ENCODE results near the gene ACTMAP.

Gene ACTMAP

GRCh38 chr19:40717880-40718773 lies 32.1 kb downstream of the ACTMAP start:
- no peak for DNase-seq

DNA sequence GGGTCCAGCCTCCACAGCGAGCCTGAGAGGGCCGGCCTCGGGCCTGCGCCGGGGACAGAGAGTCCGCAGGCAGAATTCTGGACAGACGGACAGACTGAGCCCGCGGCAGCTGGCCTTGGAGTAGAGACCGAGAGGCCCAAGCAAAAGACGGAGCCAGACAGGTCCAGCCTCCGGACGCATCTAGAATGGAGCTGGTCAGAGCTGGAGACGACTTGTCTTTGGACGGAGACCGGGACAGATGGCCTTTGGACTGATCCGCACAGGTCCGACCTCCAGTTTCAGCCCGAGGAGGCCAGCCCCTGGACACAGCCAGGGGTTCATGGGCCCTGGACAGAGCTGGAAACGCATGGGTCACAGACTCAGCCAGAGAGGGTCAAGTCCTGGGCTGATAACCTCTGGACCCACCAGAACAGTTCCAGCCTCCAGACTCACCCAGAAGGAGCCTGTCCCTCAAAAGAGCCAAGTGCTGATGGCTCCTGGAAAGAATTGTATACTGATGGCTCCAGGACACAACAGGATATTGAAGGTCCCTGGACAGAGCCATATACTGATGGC lies 32.9 kb downstream of the ACTMAP start:
- no peak for DNase-seq

GRCh38 chr19:40716482-40717324 lies 33.6 kb downstream of the ACTMAP start, which contains the start of the genes COQ8B and ITPKC:
Gene COQ8B, minus strand, starts transcription at chr19:40716886. Its CDS starts 2,254 bp downstream, at chr19:40714632.
Gene ITPKC, plus strand, starts transcription at chr19:40717112. Its CDS starts 24 bp downstream, at chr19:40717136.
- peak; percentile 61 for DNase-seq

GRCh38 chr19:40716031-40716481 lies 34.2 kb downstream of the ACTMAP start:
- no peak for DNase-seq

GRCh38 chr19:40714441-40715299 lies 35.6 kb downstream of the ACTMAP start:
- peak; percentile 56 for DNase-seq

- DNase-seq: no peak
These were observed 36.3 kb downstream of the ACTMAP start for GRCh38 chr19:40713939-40714338.

GRCh38 chr19:40709817-40710216 lies 40.5 kb downstream of the ACTMAP start:
- no peak for DNase-seq

GRCh38 chr19:40707615-40708014 lies 42.7 kb downstream of the ACTMAP start:
- no peak for DNase-seq

- DNase-seq: no peak
These were observed 44.2 kb downstream of the ACTMAP start for GRCh38 chr19:40705950-40706619.

GRCh38 chr19:40705362-40705651 lies 45.0 kb downstream of the ACTMAP start:
- no peak for DNase-seq

- DNase-seq: no peak
These were observed 45.6 kb downstream of the ACTMAP start for GRCh38 chr19:40704491-40705361.

DNA sequence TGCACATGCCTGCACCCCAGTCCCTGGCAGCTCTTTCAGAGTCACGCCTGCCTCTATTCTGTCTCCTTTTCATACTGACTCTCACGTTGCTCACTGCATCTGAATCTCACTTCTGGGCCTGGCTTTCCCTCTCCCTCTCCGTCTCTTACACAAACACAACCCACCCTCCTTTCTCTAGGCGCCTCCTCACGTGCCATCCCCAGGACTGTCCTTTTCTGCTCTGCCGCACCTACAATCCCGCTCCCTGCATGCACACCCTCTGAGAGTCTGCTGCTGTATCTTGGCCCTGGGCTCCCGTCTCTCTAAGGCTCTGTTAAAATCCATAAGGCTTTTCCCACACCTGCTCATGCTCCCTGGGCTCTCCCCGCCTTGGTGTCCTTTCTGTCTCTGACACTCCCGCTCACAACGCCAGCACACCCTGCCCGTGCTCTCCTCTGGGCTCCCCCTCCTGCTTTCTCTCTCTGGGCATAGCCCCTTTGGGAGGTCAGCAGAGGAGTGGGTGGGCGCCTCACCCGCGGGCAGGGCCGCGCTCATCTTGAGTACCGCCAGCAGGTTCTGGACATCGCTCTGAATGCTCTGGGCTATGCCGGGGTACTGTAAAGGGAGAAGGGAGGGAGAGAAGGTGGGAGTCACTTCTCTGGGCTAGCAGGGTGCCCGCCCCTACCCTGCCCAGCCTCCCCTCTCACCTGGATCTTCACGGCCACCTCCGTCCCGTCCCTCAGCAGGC lies 47.1 kb downstream of the ACTMAP start:
- DNase-seq: no peak

- no peak for DNase-seq
These were observed 47.8 kb downstream of the ACTMAP start for GRCh38 chr19:40702337-40703012.

GRCh38 chr19:40701758-40702157 lies 48.5 kb downstream of the ACTMAP start:
- no peak for DNase-seq

GRCh38 chr19:40700083-40700482 lies 50.2 kb downstream of the ACTMAP start:
- no peak for DNase-seq

GRCh38 chr19:40697007-40697406 lies 53.3 kb downstream of the ACTMAP start:
- no peak for DNase-seq

DNA sequence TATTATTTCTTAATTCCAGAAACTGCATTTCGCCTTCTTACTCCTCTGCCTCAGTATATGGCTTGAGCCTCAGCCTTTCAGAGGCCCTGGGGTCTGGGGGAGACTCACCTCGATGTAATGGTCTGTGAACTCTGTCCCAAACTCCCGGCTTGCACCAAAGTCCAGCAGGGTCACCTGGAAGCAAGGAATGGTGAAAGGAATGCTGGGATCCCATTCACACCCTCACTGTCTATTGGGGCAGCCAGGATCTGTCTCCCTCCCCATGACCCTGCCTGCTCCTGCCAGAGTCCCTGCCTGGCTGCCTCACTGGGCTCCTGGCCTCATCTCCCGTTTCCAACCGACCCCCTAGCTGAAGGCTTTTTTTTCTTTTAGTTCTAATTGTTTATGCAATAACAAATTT lies 54.4 kb downstream of the ACTMAP start:
- DNase-seq: no peak

- no peak for DNase-seq
These were observed 56.4 kb downstream of the ACTMAP start for GRCh38 chr19:40693896-40694295.

DNA sequence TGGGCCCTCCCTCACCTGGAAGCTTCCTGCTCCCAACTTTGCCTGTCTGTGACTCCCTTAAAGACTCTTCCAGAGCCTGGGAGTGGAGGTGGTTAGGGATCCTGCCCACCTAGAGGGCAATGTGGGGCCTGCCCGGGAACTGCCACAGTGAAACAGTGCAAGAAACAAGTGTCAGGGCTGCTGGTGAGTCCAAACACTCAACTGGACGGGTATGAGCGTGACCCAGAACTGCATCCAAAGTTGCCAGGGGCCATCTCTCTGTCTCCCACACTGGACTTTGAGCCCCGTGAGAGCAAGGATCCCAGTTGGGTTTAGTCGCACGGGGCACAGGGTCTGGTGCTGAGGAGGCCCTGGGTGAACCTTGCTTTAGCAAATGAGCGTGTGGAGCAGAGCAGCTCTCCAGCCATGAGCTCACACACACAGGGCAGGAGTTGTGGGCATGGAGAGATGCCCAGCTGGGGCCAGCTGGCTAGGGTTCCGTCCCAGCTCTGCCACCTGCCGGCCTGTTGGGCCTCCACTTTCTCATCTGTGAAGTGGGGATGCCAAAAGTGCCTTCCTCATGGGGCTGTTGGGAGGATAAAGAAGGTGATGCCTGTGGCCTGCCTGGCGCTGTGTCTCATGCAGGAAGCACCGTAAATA lies 57.0 kb downstream of the ACTMAP start:
- no peak for DNase-seq

Measured in NCI-H2081 treated with DMSO at 0.1 percent for 48 hours (cell line).